Rectal smooth muscle tissue (tissue), 1 donor: ENCODE data around the gene DUS1L.

Source experiments
- H3K27ac ChIP-seq: one replicate; pipeline ENCODE4 v1.7.0; 2013; ENCODE audit warnings: low read depth, low read length, inconsistent platforms
- H3K27me3 ChIP-seq: one replicate; pipeline ENCODE4 v1.7.0; 2013; ENCODE audit warnings: low read length; ENCODE audit not compliant: control insufficient read depth, insufficient read depth
- H3K36me3 ChIP-seq: one replicate; pipeline ENCODE4 v1.7.0; 2013; ENCODE audit warnings: low read length; ENCODE audit not compliant: control insufficient read depth, insufficient read depth
- H3K4me1 ChIP-seq: one replicate; pipeline ENCODE4 v1.7.0; 2013; ENCODE audit warnings: low read length; ENCODE audit not compliant: control insufficient read depth, insufficient read depth
- H3K4me3 ChIP-seq: one replicate; pipeline ENCODE4 v1.7.0; 2013; ENCODE audit warnings: low read length
- H3K9ac ChIP-seq: one replicate; pipeline ENCODE4 v1.7.0; 2013; ENCODE audit warnings: low read length

DUS1L gene

GRCh38 chr17:82090549-82091263 lies 25.1 kb upstream of the DUS1L start:
- peaks cover 28% of the 10 kb centered on the region for H3K36me3 ChIP-seq
- no peaks in the 10 kb centered on the region for H3K4me1 ChIP-seq
- H3K27ac ChIP-seq: no peak overlapping the region
- no peaks in the 10 kb centered on the region for H3K27me3 ChIP-seq
- no peak overlapping the region for H3K9ac ChIP-seq
- no peak overlapping the region for H3K4me3 ChIP-seq

- H3K36me3 ChIP-seq: peaks cover 30% of the 10 kb centered on the region
- no peak overlapping the region for H3K9ac ChIP-seq
- H3K27ac ChIP-seq: no peak overlapping the region
- H3K4me1 ChIP-seq: no peaks in the 10 kb centered on the region
- H3K4me3 ChIP-seq: no peak overlapping the region
- H3K27me3 ChIP-seq: no peaks in the 10 kb centered on the region
These were observed 24.3 kb upstream of the DUS1L start for GRCh38 chr17:82089723-82090548.

DNA sequence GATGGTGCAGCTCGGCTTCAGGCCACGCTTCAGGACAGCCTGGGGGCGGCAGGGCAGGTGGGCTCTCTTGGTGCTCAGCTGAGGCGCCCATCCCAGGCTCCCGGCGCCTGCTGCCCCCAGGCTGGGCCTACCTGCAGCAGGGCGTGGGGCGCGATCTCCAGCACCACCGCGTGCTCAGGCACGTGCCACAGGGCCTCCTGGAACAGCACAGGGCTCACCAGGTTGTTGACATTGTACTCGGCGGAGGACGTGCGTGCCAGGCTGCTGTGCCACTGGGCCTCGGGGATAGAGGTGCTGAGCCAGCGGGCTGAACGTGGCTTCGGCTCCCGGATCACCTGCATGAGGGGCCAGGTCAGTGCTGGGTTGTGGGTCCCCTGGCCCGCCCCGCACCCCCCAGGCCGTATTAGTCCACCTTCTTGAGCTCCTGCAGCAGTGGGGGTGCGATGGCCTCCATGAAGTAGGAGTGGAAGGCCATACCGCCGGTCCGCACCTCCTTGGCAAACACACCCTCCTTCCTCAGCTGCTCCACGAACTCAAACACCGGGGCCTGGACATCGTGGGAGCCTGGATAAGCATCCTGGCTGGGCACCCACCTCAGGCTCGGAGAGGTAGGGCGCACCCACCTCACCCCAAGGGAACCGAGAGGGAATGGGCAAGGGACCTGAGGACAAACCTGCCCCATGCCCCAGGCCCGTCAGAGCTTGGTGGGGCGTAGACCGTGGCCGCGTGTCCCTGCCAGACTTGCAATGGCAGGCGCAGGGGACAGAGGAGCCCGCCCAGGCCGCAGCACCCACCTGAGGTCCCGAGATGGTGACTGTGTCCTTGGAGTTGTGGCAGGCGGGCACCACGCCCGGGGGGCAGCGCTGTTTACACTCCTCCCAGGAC lies 23.5 kb upstream of the DUS1L start:
- no peak overlapping the region for H3K9ac ChIP-seq
- no peaks in the 10 kb centered on the region for H3K27me3 ChIP-seq
- no peak overlapping the region for H3K27ac ChIP-seq
- no peak overlapping the region for H3K4me3 ChIP-seq
- H3K4me1 ChIP-seq: no peaks in the 10 kb centered on the region
- H3K36me3 ChIP-seq: peaks cover 33% of the 10 kb centered on the region

DNA sequence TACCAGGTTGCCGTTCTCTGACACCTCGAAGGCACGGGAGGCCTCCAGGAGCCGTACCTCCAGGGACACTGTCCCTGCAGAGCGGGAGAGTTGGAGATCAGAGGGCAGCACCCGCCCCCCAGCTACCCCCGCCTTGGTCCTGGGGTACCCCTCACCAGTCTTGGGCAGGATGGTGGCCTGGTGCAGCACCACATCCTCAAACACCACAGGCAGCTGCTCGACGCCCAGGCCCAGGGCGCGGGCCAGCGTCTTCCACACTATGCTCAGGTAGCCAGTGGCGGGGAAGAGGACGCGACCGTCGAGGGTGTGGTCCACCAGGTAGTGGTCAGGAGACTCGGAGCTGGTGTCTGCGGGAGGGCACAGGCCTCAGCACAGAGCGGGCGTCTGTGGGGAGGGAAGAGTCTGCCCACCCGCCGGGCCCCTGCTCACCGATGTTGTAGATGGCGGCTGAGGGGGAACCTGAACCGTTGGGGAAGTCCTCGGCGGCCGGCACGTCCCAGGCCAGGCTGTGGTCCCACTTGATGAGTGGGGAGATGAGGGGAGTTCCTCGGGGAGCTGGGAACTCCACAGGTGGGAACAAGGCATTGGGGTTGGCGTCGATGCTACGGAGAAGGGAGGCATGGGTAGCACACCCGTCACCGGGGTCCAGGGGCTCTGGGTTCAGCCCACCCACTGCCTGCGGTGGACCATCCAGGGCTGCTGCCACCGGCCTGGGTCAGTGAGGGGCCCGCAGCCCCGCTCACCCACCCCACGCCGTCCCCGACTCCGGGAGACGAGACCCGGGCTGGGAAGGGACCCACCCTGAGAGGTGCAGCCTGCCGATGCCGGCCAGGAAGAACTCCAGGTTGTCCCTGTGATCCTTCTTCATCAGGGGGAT lies 22.6 kb upstream of the DUS1L start:
- H3K4me1 ChIP-seq: no peaks in the 10 kb centered on the region
- no peaks in the 10 kb centered on the region for H3K27me3 ChIP-seq
- no peak overlapping the region for H3K9ac ChIP-seq
- no peak overlapping the region for H3K4me3 ChIP-seq
- H3K27ac ChIP-seq: no peak overlapping the region
- peaks cover 29% of the 10 kb centered on the region for H3K36me3 ChIP-seq

GRCh38 chr17:82086941-82087906 lies 21.6 kb upstream of the DUS1L start:
- Histone ChIP-seq H3K4me3 (no peak overlapping the region), H3K9ac (no peak overlapping the region), H3K27me3 (no peaks in the 10 kb centered on the region), H3K27ac (no peak overlapping the region), H3K36me3 (peaks cover 26% of the 10 kb centered on the region), H3K4me1 (no peaks in the 10 kb centered on the region)

DNA sequence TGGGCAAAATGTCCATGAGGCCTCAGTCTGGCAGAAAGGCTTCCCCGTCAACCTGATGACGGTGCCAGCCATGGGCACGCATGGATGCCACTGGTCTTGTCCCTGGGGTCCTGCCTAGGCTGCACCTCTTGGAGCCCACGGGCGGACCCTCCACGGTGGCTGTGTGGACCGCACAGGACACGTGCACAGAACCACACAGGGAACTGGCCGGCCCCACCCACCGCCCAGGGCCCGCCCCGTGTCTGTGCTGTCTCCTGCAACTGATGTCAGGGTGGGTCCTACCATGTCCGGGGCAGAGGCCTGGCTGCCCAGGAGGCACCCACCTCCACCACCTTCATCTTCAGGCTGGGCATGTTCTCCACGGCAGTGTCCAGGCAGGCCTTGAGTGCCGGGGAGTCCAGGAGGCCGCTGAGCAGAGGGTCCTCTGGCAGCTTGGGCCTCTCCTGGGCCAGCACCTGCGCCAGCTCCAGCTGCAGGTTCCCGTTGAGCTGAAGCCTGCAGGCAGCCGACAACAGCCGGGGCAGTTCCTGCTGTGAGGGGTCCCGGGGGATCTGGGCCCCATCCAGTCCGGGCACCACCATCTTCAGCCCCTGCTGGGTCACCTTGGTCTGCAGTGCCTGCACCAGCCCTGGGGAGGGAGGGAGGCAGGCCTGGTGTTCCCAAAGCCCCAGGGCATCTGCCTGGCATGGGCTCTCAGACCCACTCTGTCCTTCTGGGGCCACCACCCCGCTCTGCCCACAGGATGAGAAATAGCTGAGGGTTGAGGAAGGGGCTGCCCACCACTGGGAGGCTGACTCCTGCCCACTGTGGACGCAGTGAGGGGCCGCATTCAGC lies 20.5 kb upstream of the DUS1L start:
- H3K27ac ChIP-seq: no peak overlapping the region
- H3K4me1 ChIP-seq: no peaks in the 10 kb centered on the region
- H3K4me3 ChIP-seq: no peak overlapping the region
- H3K36me3 ChIP-seq: peaks cover 24% of the 10 kb centered on the region
- no peaks in the 10 kb centered on the region for H3K27me3 ChIP-seq
- no peak overlapping the region for H3K9ac ChIP-seq

GRCh38 chr17:82085031-82085861 lies 19.6 kb upstream of the DUS1L start:
- H3K4me1 ChIP-seq: no peaks in the 10 kb centered on the region
- peaks cover 26% of the 10 kb centered on the region for H3K36me3 ChIP-seq
- H3K9ac ChIP-seq: no peak overlapping the region
- no peak overlapping the region for H3K4me3 ChIP-seq
- no peaks in the 10 kb centered on the region for H3K27me3 ChIP-seq
- H3K27ac ChIP-seq: no peak overlapping the region

DNA sequence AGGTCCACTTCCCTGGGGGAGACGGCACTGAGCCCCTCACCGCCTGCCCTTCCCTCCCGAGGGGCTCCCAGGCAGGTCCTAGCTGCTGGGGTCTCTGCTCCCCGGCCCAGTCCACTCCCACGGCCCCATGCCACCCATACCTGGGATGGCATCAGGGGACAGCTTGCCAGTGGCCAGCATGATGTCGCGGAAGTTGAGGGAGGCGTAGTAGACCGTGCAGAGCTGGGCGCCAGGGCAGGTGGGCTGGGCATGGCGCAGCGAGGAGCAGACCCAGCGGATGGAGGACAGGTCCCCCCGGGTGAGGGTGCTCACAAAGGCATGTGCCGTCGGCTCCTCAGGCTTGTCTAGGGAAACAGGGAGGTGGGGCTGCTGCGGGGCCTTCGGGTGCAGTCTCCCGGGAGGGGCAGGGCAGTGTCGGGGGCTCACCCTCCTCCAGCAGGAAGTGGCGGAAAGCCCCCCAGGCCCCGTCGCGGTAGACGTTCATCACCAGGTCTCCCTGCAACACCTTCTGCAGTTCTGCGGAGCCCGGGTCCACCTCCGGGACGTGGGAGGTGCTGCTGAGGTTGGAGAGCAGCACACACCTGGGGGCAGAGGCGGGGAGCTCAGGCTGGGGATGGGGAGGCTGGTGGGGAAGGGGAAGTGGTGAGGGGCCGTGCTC lies 18.9 kb upstream of the DUS1L start:
- H3K27me3 ChIP-seq: no peaks in the 10 kb centered on the region
- H3K9ac ChIP-seq: no peak overlapping the region
- H3K36me3 ChIP-seq: peaks cover 23% of the 10 kb centered on the region
- H3K27ac ChIP-seq: no peak overlapping the region
- no peak overlapping the region for H3K4me3 ChIP-seq
- no peaks in the 10 kb centered on the region for H3K4me1 ChIP-seq

- no peak overlapping the region for H3K4me3 ChIP-seq
These were observed 18.1 kb upstream of the DUS1L start for GRCh38 chr17:82083533-82084359.

More at GRCh38 chr17:82083533-82084359, 18.1 kb upstream of the DUS1L start:
- H3K27ac ChIP-seq: no peak overlapping the region
- no peak overlapping the region for H3K9ac ChIP-seq
- H3K36me3 ChIP-seq: peaks cover 26% of the 10 kb centered on the region
- no peaks in the 10 kb centered on the region for H3K4me1 ChIP-seq
- H3K27me3 ChIP-seq: no peaks in the 10 kb centered on the region
